Measurements from ENCODE around the gene SFMBT2. TPM values are rescaled to one million over a fixed set of nuclear protein-coding genes. Genes with fewer than 3 reads are reported as not detected.

Gene SFMBT2
- total and polyA plus RNA-seq, 2 of the 4 experiments (the other 2 are of a cell fraction): 0.70 to 1.3 TPM

DNA sequence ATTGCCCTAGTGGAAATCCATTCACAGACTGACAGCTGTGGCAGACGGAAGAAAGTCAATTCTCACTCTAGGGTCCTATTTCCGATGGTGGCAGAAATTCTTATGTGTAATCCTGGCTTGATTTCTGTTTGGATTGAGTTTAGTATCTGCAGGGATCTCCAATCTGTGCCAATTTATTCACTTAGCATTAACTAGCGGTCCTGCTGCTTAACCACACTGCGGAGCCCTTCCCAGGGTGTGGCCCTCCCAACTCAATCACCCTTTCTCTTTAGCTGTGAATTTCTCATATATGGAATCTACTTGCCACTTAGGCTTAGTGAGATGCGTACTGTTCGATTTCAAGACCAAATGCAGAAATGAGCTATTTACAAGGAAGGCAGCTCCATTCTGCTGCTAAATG lies 215.7 kb downstream of the SFMBT2 start:
- no peak overlapping the region for H4K91ac ChIP-seq (ENCODE audit: insufficient read depth, low read depth, low read length)
- H3K9ac ChIP-seq (ENCODE audit: low read depth, low read length): no peak overlapping the region
- no peak overlapping the region for H2AK5ac ChIP-seq (ENCODE audit: low read depth, low read length)
- no peak overlapping the region for H3K14ac ChIP-seq (replicated peaks; ENCODE audit: low read depth, low read length)
- no peak overlapping the region for H4K8ac ChIP-seq (ENCODE audit: low read depth in 2 of 2, low read length in 2 of 2)
- no peak overlapping the region for H2AFZ ChIP-seq (replicated peaks; ENCODE audit: low read length, poor library complexity)
- intact Hi-C loops (cut with micrococcal nuclease) (no loop called here), dilution Hi-C loops (cut with HindIII; ENCODE audit: low sequenced_read_pairs, unreplicated experiment) (no loop called here), in situ Hi-C loops (cut with MboI; ENCODE audit: low sequenced_read_pairs) (no loop called here)
- no peak overlapping the region for H3K4me3 ChIP-seq (ENCODE audit: insufficient read depth, low read depth, low read length)
- no peak overlapping the region for H2BK20ac ChIP-seq (ENCODE audit: low read depth, low read length)
- no CpG with 5 or more reads among the region's 6 CpGs for WGBS, 2 experiments (ENCODE audit: extremely low coverage in 2 of 2, insufficient read length in 1 of 2)
- H3K23ac ChIP-seq (ENCODE audit: low read depth, low read length): no peak overlapping the region
- ChIA-PET CTCF (no interaction called here), POLR2A (ENCODE audit: unreplicated experiment) (no interaction called here)
- no peak overlapping the region for H3K27ac ChIP-seq (ENCODE audit: insufficient read depth, low read length)
- no peak for TF ChIP-seq BHLHE40 (IDR thresholded peaks at IDR 0.05; ENCODE audit: low read depth, low read length)
- no peak for TF ChIP-seq SMC3 (IDR thresholded peaks at IDR 0.05; ENCODE audit: low read depth, low read length)
- TF ChIP-seq, protein P1, sequence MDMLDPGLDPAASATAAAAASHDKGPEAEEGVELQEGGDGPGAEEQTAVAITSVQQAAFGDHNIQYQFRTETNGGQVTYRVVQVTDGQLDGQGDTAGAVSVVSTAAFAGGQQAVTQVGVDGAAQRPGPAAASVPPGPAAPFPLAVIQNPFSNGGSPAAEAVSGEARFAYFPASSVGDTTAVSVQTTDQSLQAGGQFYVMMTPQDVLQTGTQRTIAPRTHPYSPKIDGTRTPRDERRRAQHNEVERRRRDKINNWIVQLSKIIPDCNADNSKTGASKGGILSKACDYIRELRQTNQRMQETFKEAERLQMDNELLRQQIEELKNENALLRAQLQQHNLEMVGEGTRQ (IDR thresholded peaks at IDR 0.05; ENCODE audit: low read depth, low read length): no peak
- no peak for TF ChIP-seq CHD1 (IDR thresholded peaks at IDR 0.05; ENCODE audit: low read depth, low read length)
- TF ChIP-seq, protein P2, sequence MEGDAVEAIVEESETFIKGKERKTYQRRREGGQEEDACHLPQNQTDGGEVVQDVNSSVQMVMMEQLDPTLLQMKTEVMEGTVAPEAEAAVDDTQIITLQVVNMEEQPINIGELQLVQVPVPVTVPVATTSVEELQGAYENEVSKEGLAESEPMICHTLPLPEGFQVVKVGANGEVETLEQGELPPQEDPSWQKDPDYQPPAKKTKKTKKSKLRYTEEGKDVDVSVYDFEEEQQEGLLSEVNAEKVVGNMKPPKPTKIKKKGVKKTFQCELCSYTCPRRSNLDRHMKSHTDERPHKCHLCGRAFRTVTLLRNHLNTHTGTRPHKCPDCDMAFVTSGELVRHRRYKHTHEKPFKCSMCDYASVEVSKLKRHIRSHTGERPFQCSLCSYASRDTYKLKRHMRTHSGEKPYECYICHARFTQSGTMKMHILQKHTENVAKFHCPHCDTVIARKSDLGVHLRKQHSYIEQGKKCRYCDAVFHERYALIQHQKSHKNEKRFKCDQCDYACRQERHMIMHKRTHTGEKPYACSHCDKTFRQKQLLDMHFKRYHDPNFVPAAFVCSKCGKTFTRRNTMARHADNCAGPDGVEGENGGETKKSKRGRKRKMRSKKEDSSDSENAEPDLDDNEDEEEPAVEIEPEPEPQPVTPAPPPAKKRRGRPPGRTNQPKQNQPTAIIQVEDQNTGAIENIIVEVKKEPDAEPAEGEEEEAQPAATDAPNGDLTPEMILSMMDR (conservative IDR thresholded peaks at IDR 0.05; ENCODE audit: low read depth, low read length): no peak
- no peak for TF ChIP-seq RAD21 (IDR thresholded peaks at IDR 0.05; ENCODE audit: low read length)
- no peak for TF ChIP-seq MAFK (IDR thresholded peaks at IDR 0.05; ENCODE audit: low read depth, low read length)
- TF ChIP-seq FOS (IDR thresholded peaks at IDR 0.05; ENCODE audit: low read depth, low read length): no peak
- no peak for TF ChIP-seq MAZ (IDR thresholded peaks at IDR 0.05; ENCODE audit: borderline replicate concordance, low read depth, low read length)
- TF ChIP-seq POLR2A (IDR thresholded peaks at IDR 0.05; ENCODE audit: low read depth, low read length): no peak
- TF ChIP-seq, protein P3, sequence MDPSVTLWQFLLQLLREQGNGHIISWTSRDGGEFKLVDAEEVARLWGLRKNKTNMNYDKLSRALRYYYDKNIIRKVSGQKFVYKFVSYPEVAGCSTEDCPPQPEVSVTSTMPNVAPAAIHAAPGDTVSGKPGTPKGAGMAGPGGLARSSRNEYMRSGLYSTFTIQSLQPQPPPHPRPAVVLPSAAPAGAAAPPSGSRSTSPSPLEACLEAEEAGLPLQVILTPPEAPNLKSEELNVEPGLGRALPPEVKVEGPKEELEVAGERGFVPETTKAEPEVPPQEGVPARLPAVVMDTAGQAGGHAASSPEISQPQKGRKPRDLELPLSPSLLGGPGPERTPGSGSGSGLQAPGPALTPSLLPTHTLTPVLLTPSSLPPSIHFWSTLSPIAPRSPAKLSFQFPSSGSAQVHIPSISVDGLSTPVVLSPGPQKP (IDR thresholded peaks at IDR 0.05; ENCODE audit: borderline replicate concordance, low read depth, low read length): no peak
- TF ChIP-seq NFE2L2 (IDR thresholded peaks at IDR 0.05; ENCODE audit: low read depth, low read length): no peak
- TF ChIP-seq CEBPB (IDR thresholded peaks at IDR 0.05; ENCODE audit: low read depth, low read length): no peak
- no peak for TF ChIP-seq MXI1 (IDR thresholded peaks at IDR 0.05; ENCODE audit: borderline replicate concordance, low read depth, low read length)
- DNase-seq: no peak
- H3K4me1 ChIP-seq (ENCODE audit: control insufficient read depth, insufficient read depth, low read length): no peaks in the 10 kb centered on the region
- H4K5ac ChIP-seq (ENCODE audit: low read depth, low read length): no peak overlapping the region
- H2AK9ac ChIP-seq (replicated peaks; ENCODE audit: low read depth, low read length, poor library complexity): no peak overlapping the region
- no peak overlapping the region for H3K4me2 ChIP-seq (ENCODE audit: low read depth, low read length)
- BruUV-seq (replicated peaks): no TSS peak
- no peak overlapping the region for H3K18ac ChIP-seq (ENCODE audit: low read depth, low read length)
- peaks cover 3% of the 10 kb centered on the region; the same call in 1 of the 2 replicates for H3K9me3 ChIP-seq (ENCODE audit: control insufficient read depth, insufficient read depth, low read length)
- H3K4ac ChIP-seq (ENCODE audit: low read depth, low read length): no peak overlapping the region
- no peak overlapping the region for H2BK5ac ChIP-seq (ENCODE audit: low read depth, low read length, poor library complexity, severe bottlenecking)
- H3K27me3 ChIP-seq (ENCODE audit: control insufficient read depth, insufficient read depth, low read length): no peaks in the 10 kb centered on the region
- ATAC-seq (ENCODE audit: low read depth): no peak
- no peaks in the 10 kb centered on the region; the same call in 1 of the 2 replicates for H3K36me3 ChIP-seq (ENCODE audit: control insufficient read depth, insufficient read depth, low read length)
- H3K79me1 ChIP-seq (ENCODE audit: low read depth in 1 of 2, low read length in 2 of 2): no peaks in the 10 kb centered on the region
- H2BK15ac ChIP-seq (ENCODE audit: low read depth, low read length): no peak overlapping the region
- no peaks in the 10 kb centered on the region for H3K9me1 ChIP-seq (ENCODE audit: insufficient read depth, low read length)
- no peak overlapping the region for H2BK120ac ChIP-seq (ENCODE audit: low read depth, low read length)
- H3K56ac ChIP-seq (ENCODE audit: extremely low read depth, insufficient read depth, low read length): no peak overlapping the region
- no peaks in the 10 kb centered on the region for H4K20me1 ChIP-seq (ENCODE audit: insufficient read depth, low read length)

Data from IMR-90 (cell line).